Activated naive CD8-positive, alpha-beta T cell treated with anti-CD3 and anti-CD28 coated beads, Interleukin-2, amount 10 ng/mL, durations not matched to agents 7 days and 5 days (primary cell): ENCODE results near the gene RFESD. TPM values are rescaled to one million over a fixed set of nuclear protein-coding genes. Genes with fewer than 3 reads are reported as not detected.

Experiments used
- ATAC-seq: fragments of 150-1000 bp; cut with Tn5 transposase; one replicate; pipeline ENCODE4 v1.10.0; 2021; ENCODE audit warnings: low read depth, moderate library complexity
- POLR2A ChIA-PET: fragments of 350-600 bp; sonication (Branson Sonifier 250); formaldehyde crosslinking; loops from one replicate; lab custom pipeline; 2021; ENCODE audit warnings: antibody characterized with exemption; lab: Charles Lee
- DNase-seq: peaks from one replicate; pipeline ENCODE4 v3.0.0; 2021
- H3K27ac Mint-ChIP-seq: one replicate; pipeline ENCODE4 v1.8.0; 2022; ENCODE audit warnings: mild to moderate bottlenecking, mixed read lengths
- H3K27me3 Mint-ChIP-seq: one replicate; pipeline ENCODE4 v1.8.0; 2022; ENCODE audit warnings: mild to moderate bottlenecking, moderate library complexity, mixed read lengths
- H3K36me3 Mint-ChIP-seq: one replicate; pipeline ENCODE4 v1.8.0; 2021; ENCODE audit warnings: mild to moderate bottlenecking, mixed read lengths
- H3K4me1 Mint-ChIP-seq: one replicate; pipeline ENCODE4 v1.8.0; 2021; ENCODE audit warnings: mixed read lengths
- H3K4me3 Mint-ChIP-seq: one replicate; pipeline ENCODE4 v1.8.0; 2022; ENCODE audit warnings: mild to moderate bottlenecking, moderate library complexity, mixed read lengths
- H3K9me3 Mint-ChIP-seq: one replicate; pipeline ENCODE4 v1.8.0; 2021; ENCODE audit warnings: mixed read lengths
- total RNA-seq, 2 experiments: library from RNA; stranded (reverse); gene quantifications; one replicate each; pipeline ENCODE4 v1.2.3, GENCODE V29; 2021

Gene RFESD
- total RNA-seq, 2 experiments from 2014 or later, result 4.2 to 5.0 TPM

GRCh38 chr5:95620030-95620869, 26.3 kb upstream of the RFESD start, which contains the start of gene GPR150:
GPR150 (plus strand) TSS chr5:95620087; CDS start chr5:95620276, 189 bp downstream.
- H3K27ac Mint-ChIP-seq, result peak within 1 kb of the TSS; percentile 74
- peaks cover 2% of the 10 kb centered on the region for H3K27me3 Mint-ChIP-seq
- H3K9me3 Mint-ChIP-seq, result peaks cover 3% of the 10 kb centered on the region
- POLR2A ChIA-PET, result interaction anchor here (1.2 to 1.5 kb wide), 2 partner anchors 25 to 27 kb away, joined by 3 to 10 read pairs; partner anchors contain the start of gene RFESD
- DNase-seq (peak; percentile 81), ATAC-seq (peak; percentile 68)
- peak within 1 kb of the TSS; percentile 89 for H3K4me3 Mint-ChIP-seq
- peaks cover 35% of the 10 kb centered on the region for H3K4me1 Mint-ChIP-seq
- peaks cover 13% of the 10 kb centered on the region for H3K36me3 Mint-ChIP-seq

GRCh38 chr5:95620870-95621838, 25.4 kb upstream of the RFESD start:
- POLR2A ChIA-PET, result interaction anchor here (1.5 to 2.7 kb wide), 3 partner anchors 11 to 26 kb away, joined by 10 to 20 read pairs (median 17); partner anchors contain the start of gene RFESD
- Mint-ChIP-seq H3K27ac (peak overlapping the region; percentile 76), H3K4me3 (peak overlapping the region; percentile 77), H3K27me3 (peaks cover 4% of the 10 kb centered on the region), H3K9me3 (peaks cover 3% of the 10 kb centered on the region), H3K36me3 (peaks cover 11% of the 10 kb centered on the region), H3K4me1 (peaks cover 35% of the 10 kb centered on the region)
- DNase-seq (peak; percentile 74), ATAC-seq (peak; percentile 67)

GRCh38 chr5:95621839-95622629, 24.5 kb upstream of the RFESD start:
- ATAC-seq, result peak; percentile 34
- POLR2A ChIA-PET, result interaction anchor here (0.7 to 2.7 kb wide), 4 partner anchors 10 to 315 kb away, joined by 3 to 20 read pairs (median 10); partner anchors contain the start of gene RFESD
- peaks cover 3% of the 10 kb centered on the region for H3K9me3 Mint-ChIP-seq
- peak overlapping the region; percentile 77 for H3K4me3 Mint-ChIP-seq
- peaks cover 5% of the 10 kb centered on the region for H3K27me3 Mint-ChIP-seq
- DNase-seq, result peak; percentile 31
- peaks cover 35% of the 10 kb centered on the region for H3K4me1 Mint-ChIP-seq
- peaks cover 11% of the 10 kb centered on the region for H3K36me3 Mint-ChIP-seq
- H3K27ac Mint-ChIP-seq, result peak overlapping the region; percentile 76

GRCh38 chr5:95623706-95624105, 22.9 kb upstream of the RFESD start:
- H3K4me1 Mint-ChIP-seq, result peaks cover 30% of the 10 kb centered on the region
- peaks cover 5% of the 10 kb centered on the region for H3K27me3 Mint-ChIP-seq
- H3K36me3 Mint-ChIP-seq, result peaks cover 10% of the 10 kb centered on the region
- H3K4me3 Mint-ChIP-seq, result no peak overlapping the region
- DNase-seq (no peak), ATAC-seq (no peak)
- peaks cover 3% of the 10 kb centered on the region for H3K9me3 Mint-ChIP-seq
- no peak overlapping the region for H3K27ac Mint-ChIP-seq
- POLR2A ChIA-PET, result interaction anchor here (2.5 to 2.7 kb wide), 2 partner anchors 8 to 23 kb away, joined by 17 to 20 read pairs; partner anchors contain the start of gene RFESD

- Mint-ChIP-seq H3K9me3 (peaks cover 3% of the 10 kb centered on the region), H3K36me3 (peaks cover 9% of the 10 kb centered on the region), H3K4me1 (peaks cover 24% of the 10 kb centered on the region), H3K27me3 (peaks cover 5% of the 10 kb centered on the region), H3K4me3 (no peak overlapping the region), H3K27ac (no peak overlapping the region)
- POLR2A ChIA-PET, result interaction anchor here (2.7 kb wide), 1 partner anchor 23 kb away, joined by 17 read pairs; the partner anchor contains the start of gene RFESD
- DNase-seq, result no peak
- ATAC-seq, result no peak
Measured at GRCh38 chr5:95624368-95624767, 22.2 kb upstream of the RFESD start.

GRCh38 chr5:95626701-95627100, 19.9 kb upstream of the RFESD start:
- H3K4me1 Mint-ChIP-seq, result peaks cover 16% of the 10 kb centered on the region
- H3K9me3 Mint-ChIP-seq, result peaks cover 9% of the 10 kb centered on the region
- peaks cover 5% of the 10 kb centered on the region for H3K27me3 Mint-ChIP-seq
- H3K27ac Mint-ChIP-seq, result no peak overlapping the region
- DNase-seq, result no peak
- no peak overlapping the region for H3K4me3 Mint-ChIP-seq
- peaks cover 11% of the 10 kb centered on the region for H3K36me3 Mint-ChIP-seq
- POLR2A ChIA-PET, result no interaction called here
- no peak for ATAC-seq

- H3K4me3 Mint-ChIP-seq, result no peak overlapping the region
- H3K4me1 Mint-ChIP-seq, result peaks cover 13% of the 10 kb centered on the region
- no peak overlapping the region for H3K27ac Mint-ChIP-seq
- POLR2A ChIA-PET, result no interaction called here
- peaks cover 5% of the 10 kb centered on the region for H3K27me3 Mint-ChIP-seq
- ATAC-seq (no peak), DNase-seq (no peak)
- H3K9me3 Mint-ChIP-seq, result peaks cover 14% of the 10 kb centered on the region
- peaks cover 17% of the 10 kb centered on the region for H3K36me3 Mint-ChIP-seq
Measured at GRCh38 chr5:95627971-95628810, 18.4 kb upstream of the RFESD start.

GRCh38 chr5:95628933-95629332, 17.6 kb upstream of the RFESD start:
- ATAC-seq (no peak), DNase-seq (no peak)
- Mint-ChIP-seq H3K36me3 (peaks cover 15% of the 10 kb centered on the region), H3K4me1 (peaks cover 10% of the 10 kb centered on the region), H3K4me3 (no peak overlapping the region), H3K27ac (no peak overlapping the region), H3K9me3 (peaks cover 13% of the 10 kb centered on the region), H3K27me3 (peaks cover 5% of the 10 kb centered on the region)
- POLR2A ChIA-PET, result no interaction called here

- peaks cover 8% of the 10 kb centered on the region for H3K36me3 Mint-ChIP-seq
- DNase-seq (no peak), ATAC-seq (no peak)
- H3K9me3 Mint-ChIP-seq, result peaks cover 11% of the 10 kb centered on the region
- H3K27ac Mint-ChIP-seq, result no peak overlapping the region
- peaks cover 10% of the 10 kb centered on the region for H3K4me1 Mint-ChIP-seq
- no peak overlapping the region for H3K4me3 Mint-ChIP-seq
- H3K27me3 Mint-ChIP-seq, result peaks cover 3% of the 10 kb centered on the region
- POLR2A ChIA-PET, result interaction anchor here (2.1 kb wide), 1 partner anchor 8 kb away, joined by 20 read pairs; no protein-coding TSS in a partner anchor
Measured at GRCh38 chr5:95630394-95630917, 16.1 kb upstream of the RFESD start.

- Mint-ChIP-seq H3K27me3 (peaks cover 4% of the 10 kb centered on the region), H3K9me3 (peaks cover 11% of the 10 kb centered on the region), H3K27ac (peak overlapping the region; percentile 94), H3K4me1 (peaks cover 10% of the 10 kb centered on the region), H3K36me3 (peaks cover 8% of the 10 kb centered on the region), H3K4me3 (peak overlapping the region; percentile 16)
- peak; percentile 11 for ATAC-seq
- no peak for DNase-seq
- POLR2A ChIA-PET, result interaction anchor here (1.1 to 2.1 kb wide), 3 partner anchors 9 to 76 kb away, joined by 7 to 20 read pairs (median 14); partner anchors contain the start of genes ARSK, RFESD and SKIC3
Measured at GRCh38 chr5:95631255-95631958, 15.2 kb upstream of the RFESD start.
